Measurements from ENCODE around the gene CCL5. TPM values are rescaled to one million over a fixed set of nuclear protein-coding genes. Genes with fewer than 3 reads are reported as not detected.

CCL5 gene
- total RNA-seq, 1 donor from 2014 or later: not detected

Other genes starting within 250 kb of the CCL5 start
- gene RASL10B, start 148.7 kb downstream of the CCL5 start, total RNA-seq (ENCODE audit: insufficient read depth, low replicate concordance): 14.7 TPM
- gene GAS2L2, start 127.1 kb downstream of the CCL5 start, total RNA-seq (ENCODE audit: insufficient read depth, low replicate concordance): 1.4 TPM
- gene C17orf50, start 119.5 kb downstream of the CCL5 start, total RNA-seq (ENCODE audit: insufficient read depth, low replicate concordance): not detected
- 113 TPM for gene MMP28, start 84.7 kb downstream of the CCL5 start, total RNA-seq (ENCODE audit: insufficient read depth, low replicate concordance)
- 33.0 TPM for gene TAF15, start 70.9 kb downstream of the CCL5 start, total RNA-seq (ENCODE audit: insufficient read depth, low replicate concordance)
- not detected for gene HEATR9, start 11.5 kb downstream of the CCL5 start, total RNA-seq (ENCODE audit: insufficient read depth, low replicate concordance)
- gene RDM1, start 50.4 kb upstream of the CCL5 start, total RNA-seq (ENCODE audit: insufficient read depth, low replicate concordance): not detected
- not detected for gene LYZL6, start 63.4 kb upstream of the CCL5 start, total RNA-seq (ENCODE audit: insufficient read depth, low replicate concordance)
- not detected for gene CCL16, start 101.1 kb upstream of the CCL5 start, total RNA-seq (ENCODE audit: insufficient read depth, low replicate concordance)
- 4.1 TPM for gene CCL14, start 106.4 kb upstream of the CCL5 start, total RNA-seq (ENCODE audit: insufficient read depth, low replicate concordance)
- not detected for gene CCL15, start 121.2 kb upstream of the CCL5 start, total RNA-seq (ENCODE audit: insufficient read depth, low replicate concordance)
- not detected for gene CCL23, start 137.6 kb upstream of the CCL5 start, total RNA-seq (ENCODE audit: insufficient read depth, low replicate concordance)
- gene CCL18, start 183.9 kb upstream of the CCL5 start, total RNA-seq (ENCODE audit: insufficient read depth, low replicate concordance): not detected
- 52.0 TPM for gene CCL3, start 209.8 kb upstream of the CCL5 start, total RNA-seq (ENCODE audit: insufficient read depth, low replicate concordance)
- gene CCL4, start 223.5 kb upstream of the CCL5 start, total RNA-seq (ENCODE audit: insufficient read depth, low replicate concordance): 22.1 TPM